ENCODE data around the gene CAMTA1. TPM values are rescaled to one million over a fixed set of nuclear protein-coding genes. Genes with fewer than 3 reads are reported as not detected.
"Not testable (repeated sequence)": the region's sequence is repeated elsewhere in the genome, so short reads cannot be mapped to it uniquely, and the experiment has no call there.

The CAMTA1 gene
- total RNA-seq, 1 experiment from 2014 or later: 50.3 TPM

GRCh38 chr1:7596126-7596965 lies 811.1 kb downstream of the CAMTA1 start:
- BruUV-seq (replicated peaks): no TSS peak
- Mint-ChIP-seq H3K9me3 (ENCODE audit: low read depth, unreplicated experiment) (no peaks in the 10 kb centered on the region), H3K4me1 (ENCODE audit: low read depth, unreplicated experiment) (no peaks in the 10 kb centered on the region), H3K36me3 (ENCODE audit: insufficient read depth, unreplicated experiment) (no peaks in the 10 kb centered on the region), H3K27ac (ENCODE audit: unreplicated experiment) (no peak overlapping the region), H3K4me3 (ENCODE audit: low read depth, unreplicated experiment) (no peak overlapping the region), H3K27me3 (ENCODE audit: unreplicated experiment) (peaks cover 52% of the 10 kb centered on the region)
- intact Hi-C loops (cut with micrococcal nuclease; ENCODE audit: unreplicated experiment): no loop called here
- no peak for DNase-seq
- CTCF ChIA-PET: no interaction called here
- TF ChIP-seq CTCF (IDR thresholded peaks at IDR 0.05; ENCODE audit: unreplicated experiment): no peak

GRCh38 chr1:7598058-7598457 lies 812.8 kb downstream of the CAMTA1 start:
- H3K9me3 Mint-ChIP-seq (ENCODE audit: low read depth, unreplicated experiment); H3K27ac Mint-ChIP-seq (ENCODE audit: unreplicated experiment); H3K4me1 Mint-ChIP-seq (ENCODE audit: low read depth, unreplicated experiment); CTCF ChIA-PET; DNase-seq; H3K36me3 Mint-ChIP-seq (ENCODE audit: insufficient read depth, unreplicated experiment); intact Hi-C loops (cut with micrococcal nuclease; ENCODE audit: unreplicated experiment); BruUV-seq (replicated peaks); H3K4me3 Mint-ChIP-seq (ENCODE audit: low read depth, unreplicated experiment): not testable (repeated sequence)
- H3K27me3 Mint-ChIP-seq (ENCODE audit: unreplicated experiment): peaks cover 61% of the 10 kb centered on the region

GRCh38 chr1:7604906-7605305 lies 819.7 kb downstream of the CAMTA1 start:
- H3K4me1 Mint-ChIP-seq (ENCODE audit: low read depth, unreplicated experiment); H3K27ac Mint-ChIP-seq (ENCODE audit: unreplicated experiment); H3K4me3 Mint-ChIP-seq (ENCODE audit: low read depth, unreplicated experiment); DNase-seq; CTCF ChIA-PET; intact Hi-C loops (cut with micrococcal nuclease; ENCODE audit: unreplicated experiment); BruUV-seq (replicated peaks); H3K9me3 Mint-ChIP-seq (ENCODE audit: low read depth, unreplicated experiment); H3K36me3 Mint-ChIP-seq (ENCODE audit: insufficient read depth, unreplicated experiment): not testable (repeated sequence)
- peaks cover 61% of the 10 kb centered on the region for H3K27me3 Mint-ChIP-seq (ENCODE audit: unreplicated experiment)

- Mint-ChIP-seq H3K4me1 (ENCODE audit: low read depth, unreplicated experiment) (no peaks in the 10 kb centered on the region), H3K27ac (ENCODE audit: unreplicated experiment) (no peak overlapping the region), H3K27me3 (ENCODE audit: unreplicated experiment) (peaks cover 58% of the 10 kb centered on the region), H3K9me3 (ENCODE audit: low read depth, unreplicated experiment) (no peaks in the 10 kb centered on the region), H3K4me3 (ENCODE audit: low read depth, unreplicated experiment) (no peak overlapping the region), H3K36me3 (ENCODE audit: insufficient read depth, unreplicated experiment) (no peaks in the 10 kb centered on the region)
- intact Hi-C loops (cut with micrococcal nuclease; ENCODE audit: unreplicated experiment): no loop called here
- no TSS peak for BruUV-seq (replicated peaks)
- DNase-seq: no peak
- CTCF ChIA-PET: no interaction called here
- TF ChIP-seq CTCF (IDR thresholded peaks at IDR 0.05; ENCODE audit: unreplicated experiment): no peak
Measured at GRCh38 chr1:7606096-7606495, 820.8 kb downstream of the CAMTA1 start.

GRCh38 chr1:7607097-7607496 lies 821.8 kb downstream of the CAMTA1 start:
- no peaks in the 10 kb centered on the region for H3K36me3 Mint-ChIP-seq (ENCODE audit: insufficient read depth, unreplicated experiment)

More at GRCh38 chr1:7607097-7607496, 821.8 kb downstream of the CAMTA1 start:
- no peak for DNase-seq
- BruUV-seq (replicated peaks): no TSS peak
- CTCF ChIA-PET: no interaction called here
- no peak for TF ChIP-seq CTCF (IDR thresholded peaks at IDR 0.05; ENCODE audit: unreplicated experiment)
- Mint-ChIP-seq H3K4me1 (ENCODE audit: low read depth, unreplicated experiment) (no peaks in the 10 kb centered on the region), H3K4me3 (ENCODE audit: low read depth, unreplicated experiment) (no peak overlapping the region), H3K27ac (ENCODE audit: unreplicated experiment) (no peak overlapping the region), H3K27me3 (ENCODE audit: unreplicated experiment) (peaks cover 65% of the 10 kb centered on the region), H3K9me3 (ENCODE audit: low read depth, unreplicated experiment) (no peaks in the 10 kb centered on the region)
- intact Hi-C loops (cut with micrococcal nuclease; ENCODE audit: unreplicated experiment): no loop called here
